SK-N-SH (cell line): ENCODE results near the gene ABHD2. TPM values are rescaled to one million over a fixed set of nuclear protein-coding genes. Genes with fewer than 3 reads are reported as not detected.

Experiments used
- CTCF ChIA-PET: fragments of 300-600, 350-600 bp; formaldehyde crosslinking; extraction: SDS; loops from one replicate; lab custom pipeline; 2021; lab: Yijun Ruan, JAX
- POLR2A ChIA-PET: fragments of 350-600 bp; sonication (Branson Sonifier 250); formaldehyde crosslinking; extraction: SDS; loops from one replicate; lab custom pipeline; 2020; ENCODE audit warnings: antibody characterized with exemption, inconsistent platforms; lab: Yijun Ruan, JAX
- DNase-seq: peaks from one replicate; pipeline ENCODE4 v3.0.0; 2012
- H2AFZ ChIP-seq: fragments of 200-600 bp; sonication (generic); 2 replicates; pipeline ENCODE4 v1.8.1; 2016; ENCODE audit warnings: antibody characterized with exemption, mild to moderate bottlenecking, low read depth
- H3F3A ChIP-seq: fragments of 200-600 bp; sonication (generic); replicated peaks from 2 replicates; pipeline ENCODE3; 2016; ENCODE audit warnings: antibody characterized with exemption, mild to moderate bottlenecking; ENCODE audit not compliant: insufficient read depth
- H3K27ac ChIP-seq, 2 experiments: fragments of 200-500 bp in 1 of 2; fragments of 200-600 bp in 1 of 2; sonication (Bioruptor generic) in 1 of 2; sonication (generic), shearing (Covaris generic) in 1 of 2; 2 replicates each; pipeline versions ENCODE4 v1.5.1 to v1.6.1; 2014 to 2016; ENCODE audit warnings: low read depth in 2 of 2, inconsistent platforms in 1 of 2, low read length in 1 of 2, mild to moderate bottlenecking in 1 of 2, mixed read lengths in 1 of 2
- H3K27me3 ChIP-seq: fragments of 200-600 bp; sonication (generic), shearing (Covaris generic); 2 replicates; pipeline ENCODE4 v1.6.1; 2016; ENCODE audit warnings: mixed run types; ENCODE audit not compliant: insufficient read depth
- H3K36me3 ChIP-seq, 2 experiments: fragments of 200-500 bp in 1 of 2; fragments of 200-600 bp in 1 of 2; sonication (Bioruptor generic) in 1 of 2; sonication (generic) in 1 of 2; replicated peaks in 1 of 2; 2 replicates each; pipeline versions ENCODE3 to v1.5.1; 2014 to 2016; ENCODE audit warnings: low read length in 1 of 2, mild to moderate bottlenecking in 1 of 2; ENCODE audit not compliant: insufficient read depth in 2 of 2, control insufficient read depth in 1 of 2
- H3K4me1 ChIP-seq, 2 experiments: fragments of 200-500 bp in 1 of 2; fragments of 200-600 bp in 1 of 2; sonication (Bioruptor generic) in 1 of 2; sonication (generic), shearing (Covaris generic) in 1 of 2; 2 replicates each; pipeline versions ENCODE4 v1.5.1 to v1.6.1; 2014 to 2016; ENCODE audit warnings: low read depth in 1 of 2, low read length in 1 of 2, mixed run types in 1 of 2; ENCODE audit not compliant: insufficient read depth in 2 of 2, control insufficient read depth in 1 of 2
- H3K4me2 ChIP-seq: fragments of 200-600 bp; sonication (generic), shearing (Covaris generic); 2 replicates; pipeline ENCODE4 v1.6.1; 2017; ENCODE audit warnings: mixed run types
- H3K4me3 ChIP-seq, 2 experiments: fragments of 200-500 bp in 1 of 2; fragments of 200-600 bp in 1 of 2; sonication (Bioruptor generic) in 1 of 2; sonication (generic), shearing (Covaris generic) in 1 of 2; 2 replicates each; pipeline versions ENCODE4 v1.5.1 to v1.8.1; 2014 to 2016; ENCODE audit warnings: low read depth in 2 of 2, inconsistent platforms in 1 of 2, low read length in 1 of 2, mild to moderate bottlenecking in 1 of 2, mixed read lengths in 1 of 2, moderate library complexity in 1 of 2
- H3K79me2 ChIP-seq: fragments of 200-600 bp; sonication (generic); 2 replicates; pipeline ENCODE4 v1.8.1; 2017; ENCODE audit warnings: mild to moderate bottlenecking; ENCODE audit not compliant: insufficient read depth
- H3K9ac ChIP-seq: fragments of 200-600 bp; sonication (generic); 2 replicates; pipeline ENCODE4 v1.6.1; 2017; ENCODE audit warnings: mixed run types
- H3K9me2 ChIP-seq: fragments of 200-600 bp; sonication (generic); 2 replicates; pipeline ENCODE4 v1.6.1; 2017; ENCODE audit warnings: mixed run types
- H3K9me3 ChIP-seq: fragments of 200-600 bp; sonication (generic); 2 replicates; pipeline ENCODE4 v1.6.1; 2017; ENCODE audit warnings: mixed run types, mild to moderate bottlenecking, moderate library complexity
- H4K20me1 ChIP-seq: fragments of 200-600 bp; sonication (generic); 2 replicates; pipeline ENCODE4 v1.6.1; 2017; ENCODE audit warnings: mild to moderate bottlenecking, mixed run types; ENCODE audit not compliant: insufficient read depth
- CHD2 ChIP-seq: fragments of 150-350 bp; IDR thresholded peaks from 2 replicates; pipeline ENCODE4 v1.6.1; 2018; ENCODE audit warnings: low read length; ENCODE audit not compliant: partially characterized antibody
- CTCF ChIP-seq: fragments of 200-600 bp; sonication (generic); IDR thresholded peaks from 2 replicates; pipeline ENCODE4 v1.6.1; 2017; ENCODE audit warnings: antibody characterized with exemption, mild to moderate bottlenecking, moderate library complexity
- ELF1 ChIP-seq: IDR thresholded peaks from 2 replicates; pipeline ENCODE4 v1.4.0; 2012
- FOXJ3 ChIP-seq: sonication (generic); formaldehyde crosslinking; IDR thresholded peaks from 2 replicates; pipeline ENCODE4 v1.5.1; 2020; ENCODE audit warnings: mild to moderate bottlenecking, missing genetic modification reagents
- GATA2 ChIP-seq: sonication (generic); formaldehyde crosslinking; IDR thresholded peaks from 2 replicates; pipeline ENCODE4 v1.5.0; 2020; ENCODE audit warnings: mild to moderate bottlenecking, missing genetic modification reagents
- IRF3 ChIP-seq: fragments of 150-350 bp; IDR thresholded peaks from 2 replicates; pipeline ENCODE4 v1.6.1; 2016; ENCODE audit warnings: mild to moderate bottlenecking, low read depth, low read length
- MAX ChIP-seq: IDR thresholded peaks from 2 replicates; pipeline ENCODE4 v1.4.0; 2012; ENCODE audit warnings: low read depth
- NRF1 ChIP-seq: IDR thresholded peaks from 2 replicates; pipeline ENCODE4 v1.6.1; 2012; ENCODE audit warnings: low read depth, mild to moderate bottlenecking, low read length
- PBX3 ChIP-seq: IDR thresholded peaks from 2 replicates; pipeline ENCODE4; 2012
- POLR2AphosphoS5 ChIP-seq: IDR thresholded peaks from 2 replicates; pipeline ENCODE4 v1.6.1; 2012; ENCODE audit warnings: low read depth, low read length
- RCOR1 ChIP-seq: fragments of 150-350 bp; IDR thresholded peaks from 2 replicates; pipeline ENCODE4 v1.6.1; 2017; ENCODE audit warnings: antibody characterized with exemption, low read length
- REST ChIP-seq: IDR thresholded peaks from 2 replicates; pipeline ENCODE4 v1.6.1; 2012; ENCODE audit warnings: mild to moderate bottlenecking, low read depth, low read length, moderate library complexity
- SIN3A ChIP-seq: IDR thresholded peaks from 2 replicates; pipeline ENCODE4 v1.6.1; 2012; ENCODE audit warnings: low read depth, mild to moderate bottlenecking, low read length, moderate library complexity, borderline replicate concordance
- TAF1 ChIP-seq: IDR thresholded peaks from 2 replicates; pipeline ENCODE4 v1.6.1; 2012; ENCODE audit warnings: low read depth, mild to moderate bottlenecking, low read length, moderate library complexity, borderline replicate concordance
- TEAD4 ChIP-seq: IDR thresholded peaks from 2 replicates; pipeline ENCODE4 v1.4.0; 2012; ENCODE audit warnings: mild to moderate bottlenecking, borderline replicate concordance; ENCODE audit not compliant: insufficient read depth
- USF1 ChIP-seq: IDR thresholded peaks from 2 replicates; pipeline ENCODE4 v1.4.0; 2012; ENCODE audit warnings: low read depth, borderline replicate concordance
- WGBS: methylation state at CpG from one replicate; pipeline ENCODE4 v1.1.6; 2017; ENCODE audit warnings: low lambda C conversion rate; 5-methylcytosine and 5-hydroxymethylcytosine counted together
- polyA plus RNA-seq, 3 experiments: library from polyadenylated mRNA; depleted of rRNA; stranded (reverse); fragments of >200 nt; gene quantifications; 2 replicates each; pipeline ENCODE4 v1.2.3, GENCODE V29; 2012

Gene ABHD2
- polyA plus RNA-seq, 1 of the 3 experiments (the other 2 are of a cell fraction): 19.2 TPM

GRCh38 chr15:89157061-89157460 lies 68.8 kb downstream of the ABHD2 start:
- Histone ChIP-seq H3K9me3 (no peaks in the 10 kb centered on the region), H3K9me2 (no peaks in the 10 kb centered on the region), H3K4me3 (no peak overlapping the region), H3F3A (no peaks in the 10 kb centered on the region), H3K27ac (peak overlapping the region in 1 of 2 experiments; percentile 12; a peak in 1 of 4 replicates)
- DNase-seq: no peak
- no peak for TF ChIP-seq NRF1
- no peak for TF ChIP-seq FOXJ3 (CRISPR knock-in tag)
- TF ChIP-seq IRF3: no peak
- TF ChIP-seq CTCF: no peak
- TF ChIP-seq USF1: no peak
- no peak for TF ChIP-seq SIN3A
- TF ChIP-seq TAF1: no peak
- TF ChIP-seq ELF1: no peak
- TF ChIP-seq, all 33 proteins: peak for 0
- H3K4me1 ChIP-seq: peaks cover 0 to 9% of the 10 kb centered on the region in 2 experiments; a peak in 1 of 4 replicates
- no peak overlapping the region for H3K4me2 ChIP-seq
- ChIA-PET CTCF (interaction anchor here (1.0 to 1.1 kb wide), 2 partner anchors 10 to 11 kb away, joined by 3 to 4 read pairs; no protein-coding TSS in a partner anchor), POLR2A (no interaction called here)
- H3K79me2 ChIP-seq: no peaks in the 10 kb centered on the region
- H4K20me1 ChIP-seq: no peaks in the 10 kb centered on the region
- WGBS: 100% methylated on average over 1 of the region's 1 CpG
- no peak overlapping the region for H3K9ac ChIP-seq
- H3K27me3 ChIP-seq: no peaks in the 10 kb centered on the region
- no peak overlapping the region for H2AFZ ChIP-seq
- H3K36me3 ChIP-seq: peaks cover 36 to 44% of the 10 kb centered on the region in 2 experiments

- Histone ChIP-seq H3K4me2 (no peak overlapping the region), H2AFZ (no peak overlapping the region), H4K20me1 (no peaks in the 10 kb centered on the region), H3K27ac (peak overlapping the region in 1 of 2 experiments; percentile 67; a peak in 2 of 4 replicates), H3K79me2 (no peaks in the 10 kb centered on the region), H3K4me1 (peaks cover 0 to 15% of the 10 kb centered on the region in 2 experiments; a peak in 2 of 4 replicates), H3K36me3 (peaks cover 29 to 34% of the 10 kb centered on the region in 2 experiments), H3F3A (no peaks in the 10 kb centered on the region), H3K9me2 (no peaks in the 10 kb centered on the region), H3K4me3 (no peak overlapping the region), H3K9me3 (no peaks in the 10 kb centered on the region), H3K9ac (no peak overlapping the region), H3K27me3 (no peaks in the 10 kb centered on the region)
- peak; percentile 50 for DNase-seq
- POLR2A ChIA-PET: no interaction called here
- CTCF ChIA-PET: interaction anchor here (0.7 to 2.5 kb wide), 7 partner anchors 9 to 254 kb away, joined by 3 to 15 read pairs (median 4); no protein-coding TSS in a partner anchor
- WGBS: 73% methylated on average over 3 of the region's 4 CpGs
- no peak for TF ChIP-seq TEAD4
- TF ChIP-seq MAX: no peak
- TF ChIP-seq REST: no peak
- TF ChIP-seq RCOR1: 0 out of 2 replicates have a peak, but pooled peaks have one; percentile 18
- TF ChIP-seq PBX3: no peak
- peak; percentile 25 for TF ChIP-seq CHD2
- TF ChIP-seq POLR2AphosphoS5: no peak
- 0 out of 2 replicates have a peak, but pooled peaks have one; percentile 21 for TF ChIP-seq GATA2
Measured at GRCh38 chr15:89157918-89158564, 69.8 kb downstream of the ABHD2 start.
